OCI-M2 (cell line): Measurements from ENCODE around the gene FOXC2.

Experiments
- DNase-seq: peaks from one replicate; lab custom pipeline; 2025; ENCODE audit not compliant: unreplicated experiment; lab: John Stamatoyannopoulos, UW

Gene FOXC2

DNA sequence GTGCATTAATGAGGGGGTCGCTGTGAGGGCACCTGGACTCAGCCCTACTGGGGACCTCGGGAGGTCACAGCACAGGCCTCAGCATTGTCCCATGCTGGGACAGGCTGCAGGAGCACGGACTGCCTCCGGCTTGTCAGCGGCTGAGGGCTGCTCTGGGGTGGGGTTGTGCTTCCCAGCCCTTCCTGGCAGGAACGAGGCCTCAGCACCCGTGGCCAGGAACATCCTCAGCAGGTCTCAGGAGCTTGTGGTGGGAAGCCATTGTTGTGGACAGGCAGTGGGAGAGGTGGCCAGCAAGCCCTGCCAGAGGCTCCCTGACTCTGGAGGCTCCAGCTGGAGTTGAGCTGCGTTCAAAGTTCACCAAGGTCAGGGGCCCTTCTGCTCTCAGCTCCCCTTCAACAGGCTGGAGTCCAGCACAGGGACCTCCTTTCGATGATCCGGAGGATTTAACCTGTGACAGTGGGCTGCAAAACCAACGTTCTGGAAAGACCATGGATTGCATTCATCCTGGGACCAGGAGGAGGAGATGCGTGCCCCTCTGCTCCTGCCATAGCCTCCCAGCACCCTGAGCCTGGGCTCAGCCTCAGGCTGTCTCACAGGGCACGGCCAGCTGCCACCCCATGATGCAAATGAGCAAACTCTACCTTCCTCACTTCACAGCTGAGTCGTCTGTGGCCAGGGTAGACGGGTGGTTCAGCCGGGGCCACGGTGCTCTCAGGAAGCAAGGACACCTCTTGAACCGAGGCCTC, 44.3 kb downstream of the FOXC2 start:
- DNase-seq: no peak

DNA sequence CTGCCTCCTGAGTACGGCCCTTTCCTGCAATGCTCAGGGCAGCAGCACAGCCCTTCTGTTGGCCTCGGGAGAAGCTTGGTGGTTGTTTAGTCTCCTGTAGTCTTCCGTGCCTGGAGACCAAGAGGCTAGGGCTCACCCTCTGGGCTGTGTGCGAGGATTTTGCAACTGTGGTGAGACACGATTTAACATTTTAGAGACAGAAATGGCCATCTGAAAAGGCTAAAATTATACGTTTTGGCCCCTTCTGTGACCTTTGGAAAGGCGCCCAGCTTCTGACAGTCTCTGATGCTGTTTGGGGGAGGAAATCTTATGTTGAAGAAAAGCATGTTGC, 44.9 kb downstream of the FOXC2 start:
- DNase-seq: no peak

DNA sequence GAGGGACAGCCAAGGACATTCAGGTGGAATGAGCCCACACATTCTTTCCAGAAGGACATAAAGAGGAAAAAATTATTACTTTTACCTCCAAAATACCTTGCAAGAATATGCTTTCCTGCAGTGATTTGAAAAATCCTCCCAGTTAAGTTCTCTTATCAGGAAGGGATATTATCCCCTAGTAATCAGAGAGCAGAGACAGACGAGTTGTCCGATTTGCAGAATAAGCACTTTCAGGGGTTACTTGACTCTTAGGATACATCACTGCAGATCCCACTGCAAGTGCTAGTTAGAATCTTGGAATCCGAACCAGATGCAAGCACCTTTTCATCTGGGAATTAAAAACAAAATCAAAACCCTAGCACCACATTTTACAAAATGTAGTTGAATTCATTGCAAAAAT, 45.3 kb downstream of the FOXC2 start:
- DNase-seq: no peak

DNA sequence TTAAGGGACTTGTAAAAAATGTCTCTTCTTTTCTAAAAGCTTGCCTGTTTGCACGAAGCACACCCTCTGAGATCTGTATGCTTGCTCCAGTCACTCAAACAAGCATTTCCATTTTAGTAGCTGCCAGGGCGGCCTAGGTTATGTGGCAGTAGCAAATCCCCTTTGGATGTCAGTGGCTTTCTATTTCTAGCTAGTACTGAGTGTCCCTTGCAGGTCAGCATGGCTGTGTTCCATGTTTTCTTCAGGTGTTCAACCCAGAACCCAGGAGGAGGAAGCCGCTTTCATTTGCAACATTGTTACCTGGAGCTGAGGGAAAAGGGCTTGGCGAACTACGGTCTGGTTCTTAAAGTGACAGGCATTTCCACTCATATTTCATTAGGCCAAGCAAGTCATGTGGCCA, 48.1 kb downstream of the FOXC2 start:
- DNase-seq: no peak

- DNase-seq: no peak
Observed at GRCh38 chr16:86616906-86617305, 50.3 kb downstream of the FOXC2 start.

DNA sequence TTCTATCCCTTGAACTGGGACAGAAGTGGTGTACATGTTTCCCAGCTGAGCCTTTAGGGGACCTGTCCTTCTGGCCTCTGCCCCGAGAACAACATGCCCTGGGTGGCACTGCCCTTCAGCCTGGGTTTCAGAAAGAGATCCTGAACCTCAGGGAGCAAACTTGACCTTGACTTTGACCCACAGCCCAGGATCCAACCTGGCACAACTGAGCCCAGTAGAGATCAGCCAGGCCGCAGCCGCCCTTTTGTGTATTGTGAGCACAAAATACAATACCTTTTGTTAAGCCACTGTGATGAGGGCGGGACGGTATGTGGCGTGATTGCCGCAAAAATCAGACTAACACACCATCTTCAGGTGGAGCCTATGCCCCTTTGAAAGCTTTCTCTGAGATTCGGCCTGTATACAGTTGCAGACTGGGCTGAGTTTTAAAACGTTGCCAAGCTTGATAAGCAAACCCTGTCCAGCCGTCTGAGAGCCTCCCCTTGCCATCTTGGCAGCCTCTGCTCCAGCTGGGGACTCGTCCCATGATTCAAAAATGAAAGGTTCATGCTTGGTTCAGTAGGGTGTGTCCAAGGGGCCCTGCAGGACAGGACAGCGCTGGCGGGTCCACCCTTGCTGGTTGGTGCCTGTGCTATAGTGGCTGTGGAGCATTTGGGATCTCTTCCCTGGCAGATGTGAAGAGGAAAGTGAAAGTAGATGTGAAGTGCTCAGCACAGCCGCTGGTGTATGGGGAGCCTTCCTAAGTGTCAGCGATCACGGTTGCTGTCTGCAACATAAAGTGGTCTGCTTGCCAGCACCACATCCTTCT, 52.0 kb downstream of the FOXC2 start:
- no peak for DNase-seq
